Measurements from ENCODE around the gene HIPK2.

HIPK2 gene

DNA sequence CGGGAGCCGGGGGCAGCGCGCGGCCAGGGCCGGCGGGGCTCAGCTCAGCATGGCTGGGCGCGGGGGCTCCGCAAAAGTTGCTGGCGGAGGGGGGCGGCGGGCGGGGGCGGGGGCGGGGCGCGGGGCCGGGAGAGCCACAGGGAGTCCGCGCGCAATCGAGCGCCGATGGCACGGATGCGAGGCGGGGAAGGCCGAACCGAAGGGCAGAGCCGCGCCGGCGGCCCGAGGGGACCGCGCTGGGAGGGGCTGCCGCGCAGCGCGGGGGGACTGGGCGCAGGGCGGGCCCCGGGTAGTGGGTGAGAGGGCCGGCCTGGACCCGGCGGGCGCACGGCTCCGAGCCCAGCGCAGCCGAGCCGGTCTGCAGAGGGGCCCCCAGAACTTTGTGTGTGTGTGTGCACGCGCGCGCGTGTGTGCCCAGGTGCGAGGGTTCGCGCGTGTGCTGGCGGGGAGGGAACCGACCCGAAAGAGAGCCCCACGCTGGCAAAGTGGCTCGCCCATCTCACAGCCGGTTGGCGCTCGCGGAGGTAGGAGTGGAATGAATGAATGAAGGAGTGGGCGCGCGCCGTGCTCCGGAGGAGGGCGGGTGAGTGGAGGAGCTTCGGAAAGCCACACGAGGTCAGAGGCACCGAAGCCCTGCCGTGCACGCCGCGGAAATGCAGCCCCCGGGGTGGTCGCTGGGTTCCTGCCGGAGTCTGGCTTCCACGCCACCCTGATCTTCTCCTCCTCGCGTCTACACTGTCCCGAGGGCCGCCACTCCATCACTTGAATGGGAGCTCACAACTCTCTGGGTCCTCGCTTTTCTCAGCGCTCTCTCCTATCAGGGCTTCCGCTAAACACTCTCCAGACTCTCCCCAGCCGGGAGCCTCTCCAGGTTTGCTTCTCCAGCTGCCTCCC lies at the start of gene HIPK2:
HIPK2 (minus strand) TSS at position 51 of the 894 bp plus-strand sequence. CDS start 375 bp downstream, outside the sequence.
- peak; percentile 40 to 57 for DNase-seq (ENCODE audit: low read depth in 2 of 2)

DNA sequence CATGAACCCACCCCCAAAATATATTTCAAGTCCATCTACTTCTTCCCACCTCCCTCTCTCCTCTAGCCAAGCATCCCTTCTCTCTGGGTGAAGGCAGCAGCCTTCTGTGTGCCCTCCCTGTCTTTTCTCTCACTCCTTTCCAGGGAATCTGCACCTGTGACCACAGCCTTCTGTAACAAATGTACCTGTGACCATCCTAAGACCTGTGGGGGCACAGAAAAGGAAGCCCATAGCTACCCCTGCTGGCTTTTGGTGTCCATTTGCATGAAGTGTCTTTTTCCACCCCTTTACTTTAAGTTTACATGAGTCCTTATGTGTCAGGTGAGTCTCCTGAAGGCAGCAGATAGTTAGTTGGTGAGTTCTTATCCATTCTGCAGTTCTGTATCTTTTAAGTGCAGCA lies 49.2 kb upstream of the HIPK2 start:
- DNase-seq (ENCODE audit: low read depth in 2 of 2) = no peak

DNA sequence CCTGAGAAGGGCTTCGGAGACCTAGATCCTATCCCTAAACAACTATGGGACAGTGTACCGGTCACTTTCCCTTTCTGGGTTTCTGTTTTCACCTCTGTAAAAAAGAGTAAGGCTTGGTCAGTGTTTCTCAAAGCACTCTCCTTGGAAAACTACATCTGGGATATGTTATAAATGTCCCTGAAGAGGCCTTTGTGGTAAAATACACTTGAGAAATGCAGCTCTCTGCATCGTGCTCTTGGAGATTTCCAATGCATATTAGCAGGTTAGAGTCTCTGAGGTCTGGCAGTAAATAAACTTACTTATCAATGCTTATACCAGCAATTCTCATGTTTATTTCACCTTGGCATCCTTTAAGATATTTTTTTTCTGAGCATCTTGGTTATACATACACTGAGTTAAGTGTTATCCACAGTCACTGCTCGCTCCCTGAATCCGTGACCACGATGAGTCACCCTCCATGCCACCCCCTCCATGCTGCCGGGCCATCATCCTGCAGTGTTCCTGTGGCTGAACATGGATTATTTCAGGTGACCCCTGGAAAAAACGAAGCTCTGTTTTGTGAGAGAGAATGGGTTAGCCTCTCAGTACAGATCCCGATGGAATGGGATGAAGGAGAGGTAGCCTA lies 48.0 kb upstream of the HIPK2 start:
- no peak for DNase-seq (ENCODE audit: low read depth in 2 of 2)

DNA sequence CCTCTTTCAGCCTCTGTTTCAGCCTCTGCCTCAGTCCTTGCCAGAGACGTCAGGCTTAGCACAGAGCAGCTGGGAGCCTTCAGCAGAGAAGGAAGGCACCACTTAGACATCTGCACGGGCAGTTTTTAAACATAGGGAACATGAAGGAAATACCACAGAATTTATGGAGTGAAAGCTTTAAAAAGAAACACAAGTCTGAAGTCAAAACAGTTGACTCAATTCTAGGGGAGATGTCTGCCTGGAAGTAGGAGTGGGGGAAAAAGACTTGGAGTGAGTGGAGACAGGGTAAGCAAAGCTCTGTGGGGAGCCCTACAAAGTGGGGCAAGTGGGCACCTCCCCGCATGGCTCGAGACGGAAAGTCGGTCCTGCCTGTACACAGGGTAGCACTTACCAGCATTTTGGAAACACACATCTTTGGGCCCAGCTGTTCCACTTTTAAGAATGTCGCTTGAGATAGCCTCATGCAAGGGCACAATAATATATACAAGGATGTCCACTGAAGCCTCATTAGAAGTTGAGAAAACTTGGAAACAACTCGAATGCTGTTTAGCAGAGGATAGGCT lies 46.2 kb upstream of the HIPK2 start:
- DNase-seq (ENCODE audit: low read depth in 2 of 2) = no peak

DNA sequence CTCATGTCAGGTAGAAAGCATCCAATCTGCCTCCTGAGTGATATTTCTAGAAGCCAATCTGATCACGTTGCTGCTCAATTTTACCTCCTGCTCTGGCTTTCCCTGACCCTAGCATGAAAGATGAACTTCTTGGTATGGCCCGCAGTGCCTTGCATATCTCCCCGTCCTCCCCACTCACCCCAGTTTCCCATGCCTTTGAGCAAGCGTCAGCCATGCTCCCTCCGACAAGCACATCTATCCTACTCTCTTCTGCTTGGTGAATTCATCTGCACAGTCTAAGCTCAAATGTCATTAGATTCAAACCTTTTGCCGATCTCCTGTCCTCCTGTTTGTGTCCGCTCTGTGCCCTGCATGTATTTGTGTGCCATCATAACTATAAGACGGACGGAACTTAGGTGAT lies 45.1 kb upstream of the HIPK2 start:
- DNase-seq (ENCODE audit: low read depth in 2 of 2) = no peak

DNA sequence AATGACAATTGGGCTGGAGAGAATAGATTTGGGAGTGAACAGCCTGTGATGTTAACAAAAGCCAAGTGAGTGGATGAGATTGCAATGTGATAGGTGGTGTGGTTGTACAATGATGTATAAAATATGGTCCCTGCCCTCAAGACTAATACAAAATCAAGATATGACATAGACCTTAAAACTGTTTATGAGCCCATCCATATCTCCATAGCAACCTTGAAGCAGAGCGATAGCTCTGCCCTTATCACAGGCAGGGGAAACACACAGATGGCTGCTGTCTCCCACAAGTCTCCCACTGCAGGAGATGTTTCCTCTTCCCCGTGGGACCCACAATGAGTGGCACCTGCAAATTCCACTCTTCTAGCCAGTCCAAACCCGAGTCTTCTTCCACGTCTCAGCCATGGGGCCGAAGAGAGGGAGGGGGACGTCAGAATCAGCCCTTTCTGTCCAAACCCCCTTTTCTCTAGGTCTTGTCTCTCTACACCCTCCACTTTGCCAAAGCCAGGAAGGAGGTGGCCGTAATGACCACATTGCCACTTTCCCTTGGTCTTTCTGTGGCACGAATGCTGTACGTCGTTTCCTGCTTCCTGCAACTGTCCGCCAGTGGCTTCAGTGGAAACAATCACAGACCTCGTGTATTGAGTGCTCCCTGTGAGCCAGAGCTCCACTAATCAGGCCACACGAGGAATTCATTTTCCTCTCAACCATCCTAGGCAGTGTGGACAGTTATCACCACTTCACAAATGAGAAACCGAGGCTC lies 43.7 kb upstream of the HIPK2 start:
- DNase-seq (ENCODE audit: low read depth in 2 of 2) = no peak

DNA sequence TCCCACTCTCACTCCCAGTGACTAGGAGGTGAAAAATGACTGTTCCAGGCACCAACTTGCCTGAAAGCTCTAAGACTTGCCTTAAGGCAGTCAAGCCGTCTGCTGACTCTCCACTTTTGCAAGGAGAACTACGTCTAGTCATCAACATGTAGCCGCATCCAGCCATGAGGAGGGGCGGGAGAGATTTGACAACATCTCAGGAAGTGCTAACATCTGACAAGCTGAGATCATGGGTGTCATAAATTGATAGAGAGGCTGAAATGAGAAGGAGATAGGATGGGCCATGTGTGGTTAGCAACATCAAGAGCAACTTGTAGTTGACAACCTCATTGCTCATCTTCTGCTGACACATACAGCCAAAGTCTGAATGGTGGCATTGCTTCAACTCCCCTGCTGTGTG lies 42.3 kb upstream of the HIPK2 start:
- no peak for DNase-seq (ENCODE audit: low read depth in 2 of 2)

DNA sequence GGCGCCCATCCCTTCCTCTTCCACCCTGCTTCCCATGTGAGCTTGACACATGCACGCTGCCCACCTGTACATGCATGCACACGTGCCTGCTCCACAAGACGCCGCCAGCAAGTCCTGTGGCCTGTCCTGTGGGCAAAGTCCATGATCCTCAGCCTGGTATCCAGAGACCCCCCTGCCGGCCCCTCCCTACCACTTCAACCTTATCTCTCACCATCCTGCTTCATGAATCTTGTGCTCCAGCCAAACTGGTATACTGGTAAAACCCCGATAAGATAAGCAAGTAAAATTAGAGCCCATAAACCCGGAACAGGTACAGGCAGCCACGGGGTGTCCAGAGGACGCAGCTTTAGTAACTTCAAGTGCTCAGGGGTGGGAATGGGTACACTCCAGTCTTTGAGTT lies 39.5 kb upstream of the HIPK2 start:
- DNase-seq (ENCODE audit: low read depth in 2 of 2) = no peak

DNA sequence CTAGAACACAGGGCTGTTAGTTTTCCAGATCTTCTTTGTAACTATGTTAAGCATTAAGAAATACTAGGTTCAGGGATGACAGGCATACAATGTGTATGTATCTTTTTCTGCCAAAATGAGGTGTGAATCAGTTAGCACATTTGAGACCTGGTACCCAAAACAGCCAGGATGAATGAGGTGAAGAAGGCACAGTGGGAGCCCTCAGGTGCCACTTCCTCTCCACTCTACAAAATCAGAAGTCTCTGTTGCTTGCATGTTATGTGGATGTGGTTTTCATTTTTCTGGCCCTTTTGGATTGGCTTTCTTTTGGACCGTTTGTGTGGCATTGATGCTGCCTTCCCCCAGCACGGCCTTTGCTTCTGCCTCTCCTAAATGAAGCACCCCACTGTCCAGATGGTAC lies 35.9 kb upstream of the HIPK2 start:
- no peak for DNase-seq (ENCODE audit: low read depth in 2 of 2)

DNA sequence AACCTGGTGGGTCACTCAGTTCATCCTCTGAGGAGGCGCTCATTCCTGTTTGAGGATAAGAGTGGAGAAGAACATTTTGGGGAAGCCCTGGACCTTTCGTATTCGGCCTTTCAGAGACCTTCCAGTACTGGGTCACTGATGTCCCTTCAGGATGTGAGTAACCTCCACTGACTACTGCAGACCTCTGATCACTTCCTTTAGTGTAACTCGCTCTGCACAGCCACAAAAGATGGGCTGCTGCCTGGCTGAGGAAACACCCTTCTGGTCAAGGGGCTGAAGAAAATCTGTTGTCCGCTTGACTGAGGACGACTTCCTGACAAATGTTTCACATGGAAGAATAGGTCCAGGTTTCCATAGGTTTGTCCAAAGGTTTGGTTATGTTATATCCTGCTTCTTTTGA lies 35.4 kb upstream of the HIPK2 start:
- DNase-seq (ENCODE audit: low read depth in 2 of 2) = no peak

DNA sequence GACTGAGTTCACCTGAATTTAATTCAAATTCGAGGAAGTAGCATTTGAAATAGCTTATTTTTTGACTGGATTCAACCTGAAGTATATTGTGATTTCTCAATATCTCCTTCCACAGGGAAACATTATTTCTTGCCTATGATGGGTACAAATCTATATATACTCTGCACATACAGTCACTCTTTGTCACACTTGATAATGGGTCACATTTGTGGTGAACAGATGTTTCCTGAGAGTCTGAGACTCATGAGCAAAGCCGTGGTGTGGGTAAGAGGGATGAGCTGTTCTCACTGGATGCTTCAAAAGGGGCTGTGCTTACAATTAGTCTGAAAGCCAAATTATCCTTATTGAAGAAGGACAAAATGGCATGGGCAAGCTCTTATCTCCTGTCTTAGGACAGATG lies 33.3 kb upstream of the HIPK2 start:
- DNase-seq (ENCODE audit: low read depth in 2 of 2) = no peak

DNA sequence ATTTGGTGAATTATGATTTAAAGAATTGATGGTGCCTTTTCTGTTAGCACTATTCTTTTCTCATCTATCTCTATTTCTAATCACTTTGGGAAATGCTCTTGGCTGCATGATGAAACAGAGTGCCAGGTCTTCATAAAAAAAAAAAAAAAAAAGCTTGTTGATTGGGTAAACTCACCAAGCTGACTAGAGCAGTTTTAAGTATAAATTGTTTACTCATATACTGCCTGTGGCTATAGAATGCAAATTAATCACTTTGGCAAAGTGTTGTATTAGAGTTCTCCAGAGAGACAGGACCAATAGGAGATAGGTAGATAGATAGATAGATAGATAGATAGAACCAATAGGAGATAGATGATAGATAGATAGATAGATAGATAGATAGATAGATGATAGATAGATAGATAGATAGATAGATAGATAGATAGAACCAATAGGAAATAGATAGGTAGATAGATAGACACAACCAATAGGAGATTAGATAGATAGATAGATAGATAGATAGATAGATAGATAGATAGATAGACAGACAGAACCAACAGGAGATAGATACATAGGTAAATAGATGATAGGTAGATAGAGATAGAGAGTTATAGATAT lies 31.1 kb upstream of the HIPK2 start:
- no peak for DNase-seq (ENCODE audit: low read depth in 2 of 2)

DNA sequence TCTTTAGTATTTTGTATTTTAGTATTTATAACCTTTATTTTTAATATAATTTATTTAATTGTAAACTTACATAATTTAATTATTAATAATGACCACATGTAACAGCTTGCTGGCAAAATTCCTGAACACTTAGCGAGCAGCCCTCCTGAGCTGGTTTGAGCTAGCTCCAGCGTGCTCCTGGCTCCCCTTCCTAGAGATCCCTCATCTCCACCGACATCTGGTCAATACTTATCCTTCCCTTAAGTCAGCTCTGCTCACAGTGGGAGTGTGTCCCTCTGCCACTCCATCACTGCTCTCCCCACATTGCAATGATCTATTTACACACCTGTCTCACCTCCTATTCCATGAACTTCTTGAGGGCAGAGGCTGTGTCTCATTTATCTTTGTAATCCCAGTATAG lies 30.6 kb upstream of the HIPK2 start:
- no peak for DNase-seq (ENCODE audit: low read depth in 2 of 2)

DNA sequence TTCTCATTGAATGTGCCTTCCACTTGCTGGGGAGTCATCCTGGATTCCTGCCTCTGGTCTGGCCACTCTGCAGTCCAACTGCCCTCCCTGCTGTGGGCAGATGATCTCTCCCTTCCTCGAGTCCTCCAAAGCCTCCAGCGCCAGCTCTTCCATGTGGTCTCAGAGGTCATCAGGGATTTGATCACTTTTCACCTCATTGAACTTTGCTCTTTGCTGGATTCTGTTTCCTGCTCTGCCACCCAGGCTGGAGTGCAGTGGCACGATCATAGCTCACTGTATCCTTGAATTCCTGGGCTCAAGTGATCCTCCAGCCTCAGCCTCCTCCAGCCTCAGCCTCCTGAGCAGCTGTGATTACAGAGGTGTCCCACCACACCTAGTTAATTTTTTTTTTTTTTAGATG lies 29.2 kb upstream of the HIPK2 start:
- no peak for DNase-seq (ENCODE audit: low read depth in 2 of 2)

DNA sequence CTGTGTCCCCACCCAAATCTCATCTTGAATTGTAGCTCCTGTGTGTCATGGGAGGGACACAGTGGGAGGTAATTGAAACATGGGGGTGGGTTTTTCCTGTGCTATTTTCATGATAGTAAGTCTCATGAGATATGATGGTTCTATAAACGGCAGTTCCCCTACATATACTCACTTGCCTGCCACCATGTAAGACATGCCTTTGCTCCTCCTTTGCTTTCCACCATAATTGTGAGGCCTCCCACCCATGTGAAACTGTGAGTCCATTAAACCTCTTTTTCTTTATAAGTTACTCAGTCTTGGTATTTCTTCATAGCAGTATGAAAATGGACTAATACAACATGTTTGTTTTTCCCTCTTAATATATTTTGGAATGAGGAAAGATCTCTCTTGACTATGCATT lies 26.8 kb upstream of the HIPK2 start:
- no peak for DNase-seq (ENCODE audit: low read depth in 2 of 2)

DNA sequence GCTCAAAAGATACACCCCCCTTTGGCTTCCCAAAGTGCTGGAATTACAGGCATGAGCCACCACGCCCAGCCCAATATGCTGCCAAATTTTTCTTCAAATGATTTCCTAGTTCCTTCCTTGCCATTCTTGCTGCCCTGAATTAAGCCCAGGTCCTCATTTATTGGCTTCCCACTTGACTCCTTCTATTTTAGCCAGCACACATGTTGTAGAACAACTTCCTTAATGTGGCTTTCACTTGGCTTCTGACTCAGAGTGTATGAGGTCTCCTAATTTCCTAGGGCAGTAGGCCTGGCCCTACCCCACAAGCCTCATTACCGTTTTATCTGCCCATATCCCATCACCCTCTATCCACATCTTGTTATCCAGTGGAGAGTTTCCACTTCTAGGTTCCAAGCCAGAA lies 21.8 kb upstream of the HIPK2 start:
- no peak for DNase-seq (ENCODE audit: low read depth in 2 of 2)

DNA sequence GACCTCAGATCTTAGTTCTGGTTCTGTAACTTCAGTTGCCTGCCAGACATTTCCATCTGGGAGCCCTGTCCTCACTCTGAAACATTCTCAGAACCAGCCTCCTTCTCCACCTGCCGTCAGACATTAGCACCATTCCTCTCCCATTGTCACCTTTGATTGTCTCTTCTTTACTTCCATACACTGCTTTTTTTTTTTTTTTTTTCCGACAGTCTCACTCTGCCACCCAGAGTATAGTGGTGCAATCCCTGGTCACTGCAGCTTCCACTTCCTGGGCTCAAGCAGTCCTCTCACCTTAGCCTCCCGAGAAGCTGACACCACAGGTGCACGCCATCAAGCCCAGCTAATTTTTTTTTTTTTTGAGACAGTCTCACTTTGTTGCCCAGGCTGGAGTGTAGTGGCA lies 21.1 kb upstream of the HIPK2 start:
- DNase-seq (ENCODE audit: low read depth in 2 of 2) = no peak

DNA sequence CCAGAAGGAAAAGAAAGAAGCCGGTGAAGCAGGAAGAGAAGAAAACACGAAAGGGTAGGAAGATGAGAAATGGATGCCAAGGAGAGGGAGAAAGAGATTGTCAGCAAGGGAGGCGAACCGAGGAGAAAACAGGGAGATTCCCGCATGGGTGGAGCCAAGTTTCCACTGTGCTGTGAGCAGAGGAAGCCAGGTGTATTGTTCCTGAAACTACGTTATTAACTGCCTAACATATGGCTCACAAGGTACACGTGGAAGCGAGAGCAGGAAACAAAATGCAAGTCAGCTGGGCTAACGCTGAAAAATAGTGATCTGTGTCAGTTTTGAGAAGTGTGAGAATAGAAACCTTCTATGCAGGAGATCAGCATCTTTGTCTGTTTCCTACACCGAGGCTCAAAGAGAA lies 20.4 kb upstream of the HIPK2 start:
- DNase-seq (ENCODE audit: low read depth in 2 of 2) = no peak

DNA sequence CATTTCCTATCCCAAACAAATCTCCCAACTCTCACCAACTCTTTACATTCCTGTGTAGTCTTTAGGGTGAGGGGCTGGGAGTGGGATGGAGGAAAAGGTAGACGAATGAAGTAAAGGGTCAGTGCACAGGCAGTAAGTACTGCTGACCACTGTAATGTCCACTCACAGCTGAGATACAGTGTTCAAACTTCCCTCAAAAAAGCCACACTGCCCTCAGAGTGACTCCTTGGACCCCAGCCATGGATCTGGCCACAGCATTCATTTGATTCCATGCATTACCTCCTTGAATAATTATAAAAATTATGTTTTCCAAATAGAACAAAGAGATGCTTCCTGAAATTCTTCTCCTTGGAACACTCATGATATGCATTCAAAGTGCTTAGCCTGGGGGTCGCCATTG lies 19.8 kb upstream of the HIPK2 start:
- DNase-seq (ENCODE audit: low read depth in 2 of 2) = no peak

DNA sequence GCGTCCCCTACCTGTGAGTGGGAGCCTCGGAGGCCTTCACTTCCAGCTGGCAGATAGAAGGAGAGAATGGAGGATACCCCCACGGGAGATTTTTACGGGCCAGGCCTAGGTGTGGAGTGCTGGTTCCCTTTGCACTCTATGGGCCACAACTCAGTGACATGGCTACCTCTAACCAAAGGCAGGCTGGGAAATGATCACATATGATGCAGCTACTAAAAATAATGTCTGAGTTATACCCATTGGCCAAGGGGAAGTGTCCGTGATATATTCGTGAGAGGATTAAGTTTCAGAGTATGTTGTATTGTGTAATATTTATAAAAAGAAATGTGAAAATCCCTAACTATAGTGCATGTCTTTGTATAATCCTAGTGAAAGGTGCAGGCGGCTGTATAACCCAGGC lies 13.5 kb upstream of the HIPK2 start:
- no peak for DNase-seq (ENCODE audit: low read depth in 2 of 2)

DNA sequence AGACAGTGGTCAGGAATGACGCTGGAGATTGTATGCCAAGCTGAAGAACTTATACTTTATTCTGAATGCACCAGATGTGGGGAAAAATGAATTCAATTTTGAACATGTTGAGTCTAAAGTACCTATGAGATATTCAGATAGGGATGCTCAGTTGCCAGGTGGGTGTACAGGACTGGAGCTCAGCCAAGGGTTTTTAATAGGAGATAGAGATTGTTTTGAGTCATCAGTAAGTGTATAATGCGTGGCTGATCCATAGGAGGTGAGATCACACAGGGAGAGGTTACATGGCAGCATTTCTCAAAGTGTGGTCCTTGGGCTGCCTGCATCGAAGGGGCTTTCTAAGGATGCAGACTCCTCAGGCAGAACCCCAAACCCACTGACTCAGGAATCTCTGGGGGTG lies 6.8 kb upstream of the HIPK2 start:
- DNase-seq (ENCODE audit: low read depth in 2 of 2) = no peak

All from stimulated activated CD4-positive, alpha-beta T cell treated with anti-CD3 and anti-CD28 coated beads, Interleukin-12 subunit alpha, Interleukin-12 subunit beta, amount 100 ng/mL, for 24 hours (primary cell).